ENCODE results near the gene TXNDC5. TPM values are rescaled to one million over a fixed set of nuclear protein-coding genes. Genes with fewer than 3 reads are reported as not detected.

TXNDC5 gene
- total RNA-seq, 3 donors from 2014 or later = 59.1 to 122 (median 59.3) TPM

DNA sequence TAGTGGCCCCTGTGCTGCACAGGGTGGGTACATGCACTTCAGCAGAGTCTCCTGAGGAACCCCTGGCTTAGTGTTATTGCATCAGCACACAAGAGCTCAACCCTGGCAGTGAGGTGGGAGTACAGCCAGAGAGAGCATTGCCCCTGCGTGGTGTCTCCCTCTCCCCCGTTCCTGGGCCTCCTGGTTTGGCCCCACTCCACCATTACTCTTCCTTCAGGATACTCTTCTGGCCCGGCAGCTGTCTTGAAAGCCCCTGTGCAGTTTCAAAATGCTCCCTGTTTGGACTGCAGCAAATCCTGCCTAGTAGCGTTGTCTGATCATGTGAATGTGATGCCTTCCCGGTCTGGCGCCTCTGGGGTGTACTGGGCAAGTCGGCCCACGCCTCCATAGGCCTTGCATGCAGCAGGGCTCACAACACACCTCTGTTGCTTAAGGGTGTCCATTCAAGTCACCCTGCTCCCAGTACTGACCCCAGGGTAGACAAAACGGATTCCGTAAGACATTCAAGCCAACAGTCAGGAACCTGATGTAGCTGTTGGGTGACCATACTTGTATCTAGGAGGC lies 32.1 kb downstream of the TXNDC5 start:
- Histone ChIP-seq H3K9me3 (no peaks in the 10 kb centered on the region), H3K36me3 (ENCODE audit: low read depth) (no peaks in the 10 kb centered on the region), H3K4me1 (ENCODE audit: low read depth) (no peaks in the 10 kb centered on the region), H3K4me3 (no peak overlapping the region)
- DNase-seq (no peak), ATAC-seq (peak; percentile 6)
- TF ChIP-seq, protein P1, sequence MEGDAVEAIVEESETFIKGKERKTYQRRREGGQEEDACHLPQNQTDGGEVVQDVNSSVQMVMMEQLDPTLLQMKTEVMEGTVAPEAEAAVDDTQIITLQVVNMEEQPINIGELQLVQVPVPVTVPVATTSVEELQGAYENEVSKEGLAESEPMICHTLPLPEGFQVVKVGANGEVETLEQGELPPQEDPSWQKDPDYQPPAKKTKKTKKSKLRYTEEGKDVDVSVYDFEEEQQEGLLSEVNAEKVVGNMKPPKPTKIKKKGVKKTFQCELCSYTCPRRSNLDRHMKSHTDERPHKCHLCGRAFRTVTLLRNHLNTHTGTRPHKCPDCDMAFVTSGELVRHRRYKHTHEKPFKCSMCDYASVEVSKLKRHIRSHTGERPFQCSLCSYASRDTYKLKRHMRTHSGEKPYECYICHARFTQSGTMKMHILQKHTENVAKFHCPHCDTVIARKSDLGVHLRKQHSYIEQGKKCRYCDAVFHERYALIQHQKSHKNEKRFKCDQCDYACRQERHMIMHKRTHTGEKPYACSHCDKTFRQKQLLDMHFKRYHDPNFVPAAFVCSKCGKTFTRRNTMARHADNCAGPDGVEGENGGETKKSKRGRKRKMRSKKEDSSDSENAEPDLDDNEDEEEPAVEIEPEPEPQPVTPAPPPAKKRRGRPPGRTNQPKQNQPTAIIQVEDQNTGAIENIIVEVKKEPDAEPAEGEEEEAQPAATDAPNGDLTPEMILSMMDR (IDR thresholded peaks at IDR 0.05) = no peak
- intact Hi-C loops (cut with DNase I, micrococcal nuclease) = no loop called here

DNA sequence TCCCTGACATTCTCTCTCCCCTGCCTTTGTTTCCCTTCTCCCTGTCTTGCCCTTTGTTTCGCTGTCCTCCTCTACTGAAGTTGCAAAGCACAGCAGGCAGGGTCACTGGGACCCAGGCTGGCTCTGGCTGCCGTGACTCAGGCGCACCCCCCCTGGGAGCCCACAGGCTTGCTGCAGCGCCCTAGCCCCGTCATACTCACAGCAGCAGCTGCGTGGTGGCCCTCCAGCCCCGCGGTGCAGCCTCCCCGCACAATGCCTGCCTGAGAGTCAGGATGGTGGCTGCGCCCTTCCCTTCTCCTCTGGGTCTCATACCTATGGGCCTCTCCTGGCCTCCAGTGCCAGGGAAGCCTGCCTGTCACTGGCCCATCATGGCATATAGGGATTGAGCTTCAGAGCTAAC lies 41.7 kb downstream of the TXNDC5 start:
- ATAC-seq = no peak
- intact Hi-C loops (cut with DNase I, micrococcal nuclease) = no loop called here

DNA sequence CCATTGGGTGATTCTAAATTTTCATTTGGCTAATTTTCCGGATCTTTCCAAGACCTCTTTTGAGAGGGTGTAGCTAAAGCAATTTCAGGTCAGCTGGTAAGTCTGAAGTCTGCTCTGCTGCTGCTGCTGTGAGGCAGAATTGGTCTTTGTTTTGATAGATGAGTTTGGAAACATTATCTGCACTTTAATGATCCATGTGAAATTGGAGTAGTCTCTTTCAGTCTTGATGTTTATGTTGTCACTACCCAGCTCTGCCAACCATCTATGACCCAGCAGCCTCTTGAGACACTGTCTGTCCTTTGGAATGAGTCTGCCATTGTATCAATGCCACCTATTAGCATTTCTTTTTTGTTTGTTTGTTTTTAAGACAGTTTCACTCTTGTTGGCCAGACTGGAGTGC lies 44.1 kb downstream of the TXNDC5 start:
- Histone ChIP-seq H3K4me1 (ENCODE audit: low read depth) (no peaks in the 10 kb centered on the region), H3K36me3 (ENCODE audit: low read depth) (no peaks in the 10 kb centered on the region), H3K4me3 (no peak overlapping the region), H3K9me3 (no peaks in the 10 kb centered on the region)
- ATAC-seq = no peak
- TF ChIP-seq, protein P1 (IDR thresholded peaks at IDR 0.05) = no peak
- DNase-seq = no peak
- intact Hi-C loops (cut with DNase I, micrococcal nuclease) = no loop called here

More for the DNA sequence above, 41.7 kb downstream of the TXNDC5 start:
- no peaks in the 10 kb centered on the region for H3K9me3 ChIP-seq
- TF ChIP-seq, protein P1 (IDR thresholded peaks at IDR 0.05) = no peak
- H3K36me3 ChIP-seq (ENCODE audit: low read depth) = no peaks in the 10 kb centered on the region
- no peaks in the 10 kb centered on the region for H3K4me1 ChIP-seq (ENCODE audit: low read depth)
- H3K4me3 ChIP-seq = no peak overlapping the region
- DNase-seq = no peak

DNA sequence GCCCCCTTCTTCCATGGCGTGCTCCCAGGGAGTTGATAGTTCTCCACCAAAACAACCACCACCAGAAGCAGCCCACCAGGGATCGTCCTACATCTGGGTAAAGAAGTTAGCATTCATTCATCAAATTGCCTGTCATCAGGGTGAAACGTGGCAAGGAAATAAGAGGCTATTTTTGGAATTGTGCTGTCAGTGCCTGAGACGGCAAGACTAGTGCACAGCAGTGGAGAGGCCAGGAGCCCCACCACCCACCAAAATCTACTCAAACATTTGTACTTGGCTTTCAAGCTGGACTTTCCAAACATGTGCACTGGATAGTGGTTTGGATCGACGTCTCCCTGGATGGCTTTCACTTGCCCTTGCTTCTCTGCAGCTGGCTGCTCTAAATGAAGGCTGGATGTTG lies 44.8 kb downstream of the TXNDC5 start:
- TF ChIP-seq, protein P1 (IDR thresholded peaks at IDR 0.05) = no peak
- Histone ChIP-seq H3K4me1 (ENCODE audit: low read depth) (no peaks in the 10 kb centered on the region), H3K4me3 (no peak overlapping the region), H3K9me3 (no peaks in the 10 kb centered on the region), H3K36me3 (ENCODE audit: low read depth) (no peaks in the 10 kb centered on the region)
- intact Hi-C loops (cut with DNase I, micrococcal nuclease) = no loop called here
- ATAC-seq (no peak), DNase-seq (no peak)

DNA sequence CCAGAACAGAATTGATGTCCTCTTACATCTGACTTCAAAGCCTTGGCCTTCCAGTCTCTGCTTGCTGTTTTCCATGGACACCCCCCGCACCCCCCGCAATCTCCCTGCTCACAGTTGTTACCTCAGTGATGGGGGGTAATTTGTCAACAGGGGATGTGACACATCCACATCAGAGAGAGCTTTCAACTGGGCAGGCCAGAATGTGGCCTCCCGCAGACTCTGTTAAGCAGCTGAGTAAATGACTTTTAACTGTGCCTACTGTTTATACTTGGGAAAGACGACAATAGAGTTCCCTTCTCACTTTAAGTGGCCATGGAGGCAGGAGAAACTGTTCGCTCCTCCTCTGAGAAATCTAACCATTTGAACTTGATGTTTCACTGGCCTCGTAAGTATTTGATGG lies 51.0 kb downstream of the TXNDC5 start:
- intact Hi-C loops (cut with DNase I, micrococcal nuclease) = no loop called here
- Histone ChIP-seq H3K4me1 (ENCODE audit: low read depth) (no peaks in the 10 kb centered on the region), H3K9me3 (no peaks in the 10 kb centered on the region), H3K36me3 (ENCODE audit: low read depth) (no peaks in the 10 kb centered on the region), H3K4me3 (no peak overlapping the region)
- DNase-seq (no peak), ATAC-seq (no peak)
- TF ChIP-seq, protein P1 (IDR thresholded peaks at IDR 0.05) = no peak

DNA sequence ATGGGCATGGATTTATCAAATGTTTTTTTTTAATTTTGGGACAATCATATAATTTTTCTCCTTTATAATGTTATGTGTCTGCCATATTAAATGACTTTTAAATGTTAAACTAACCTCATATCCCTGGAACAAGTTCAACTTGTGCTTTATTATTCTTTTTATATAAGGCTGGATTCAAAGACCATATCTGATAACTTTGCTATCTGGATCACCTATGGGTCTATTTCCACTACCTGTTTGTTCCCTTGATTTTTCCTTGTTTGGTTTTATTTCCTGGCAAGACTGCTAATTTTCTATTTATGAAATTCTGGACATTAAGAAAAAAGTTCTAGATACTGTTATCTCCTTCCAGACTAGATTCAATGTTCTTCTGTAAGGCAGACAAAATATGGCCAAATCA lies 58.8 kb downstream of the TXNDC5 start:
- H3K4me3 ChIP-seq = no peak overlapping the region
- H3K36me3 ChIP-seq (ENCODE audit: low read depth) = no peaks in the 10 kb centered on the region
- ATAC-seq (no peak), DNase-seq (no peak)
- no peaks in the 10 kb centered on the region for H3K4me1 ChIP-seq (ENCODE audit: low read depth)
- H3K9me3 ChIP-seq = peaks cover 14% of the 10 kb centered on the region
- TF ChIP-seq, protein P1 (IDR thresholded peaks at IDR 0.05) = no peak
- intact Hi-C loops (cut with DNase I, micrococcal nuclease) = no loop called here

All from mucosa of descending colon (tissue), 3 donors.